Left renal cortex interstitium (tissue), 4 donors: Measurements from ENCODE around the gene ENTPD6. TPM values are rescaled to one million over a fixed set of nuclear protein-coding genes. Genes with fewer than 3 reads are reported as not detected.
"Not testable (repeated sequence)": the region's sequence is repeated elsewhere in the genome, so short reads cannot be mapped to it uniquely, and the experiment has no call there.

Experiments used
- DNase-seq, 4 donors: peaks; one replicate each; pipeline ENCODE4 v3.0.0-alpha.2; 2013; ENCODE audit warnings: low read depth in 4 of 4, low spot score in 2 of 4, missing footprints in 1 of 4
- polyA plus RNA-seq, 4 donors: library from polyadenylated mRNA; unstranded; fragments of 120-200 nt; gene quantifications; one replicate each; pipeline ENCODE4 v1.2.1, GENCODE V29; 2013; ENCODE audit not compliant: insufficient read length in 4 of 4

ENTPD6 gene
- polyA plus RNA-seq, 4 donors, result 38.6 to 53.0 (median 46.4) TPM

DNA sequence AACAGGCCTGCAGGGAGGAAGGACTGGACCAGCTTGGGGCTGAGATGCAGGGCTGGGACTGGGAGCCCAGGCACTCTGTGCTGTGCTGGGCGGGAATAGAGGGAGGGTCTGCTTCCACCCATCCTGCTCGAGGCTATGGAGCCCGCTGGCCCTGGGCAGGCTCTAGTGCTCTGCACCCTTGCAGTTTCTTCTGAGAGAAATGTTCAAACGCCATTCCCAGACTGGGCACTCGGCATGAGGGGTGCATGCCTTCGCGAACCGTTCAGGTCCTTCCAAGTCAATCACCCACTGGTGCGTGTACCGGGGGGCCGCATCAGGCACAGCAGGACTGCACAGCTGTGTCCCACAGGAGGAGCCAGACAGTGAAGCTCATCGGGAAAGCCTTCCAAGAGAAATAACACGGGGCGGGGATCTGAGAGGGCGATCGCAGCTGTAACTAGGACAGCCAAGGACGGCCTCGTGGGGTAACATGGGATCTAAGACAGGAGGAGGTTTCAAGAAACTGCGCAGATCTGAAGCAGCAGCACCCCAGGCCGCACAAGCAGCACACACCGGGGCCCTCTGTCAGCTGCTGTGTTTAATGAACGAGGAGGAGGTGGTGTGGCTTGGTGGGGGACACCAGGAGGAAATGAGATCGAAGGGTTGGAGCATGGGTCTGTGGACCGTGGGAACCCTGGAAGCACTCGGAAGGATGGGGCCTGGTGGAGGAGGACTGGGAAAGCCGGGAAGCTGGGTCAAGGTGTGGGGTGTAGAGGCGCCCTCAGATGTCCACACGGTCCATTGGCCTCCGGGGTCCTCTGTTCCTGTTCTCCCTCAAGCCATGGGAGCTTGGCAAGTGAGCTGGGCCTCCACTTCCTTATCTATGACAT is 26.3 kb downstream of the ENTPD6 start:
- no peak for DNase-seq

DNA sequence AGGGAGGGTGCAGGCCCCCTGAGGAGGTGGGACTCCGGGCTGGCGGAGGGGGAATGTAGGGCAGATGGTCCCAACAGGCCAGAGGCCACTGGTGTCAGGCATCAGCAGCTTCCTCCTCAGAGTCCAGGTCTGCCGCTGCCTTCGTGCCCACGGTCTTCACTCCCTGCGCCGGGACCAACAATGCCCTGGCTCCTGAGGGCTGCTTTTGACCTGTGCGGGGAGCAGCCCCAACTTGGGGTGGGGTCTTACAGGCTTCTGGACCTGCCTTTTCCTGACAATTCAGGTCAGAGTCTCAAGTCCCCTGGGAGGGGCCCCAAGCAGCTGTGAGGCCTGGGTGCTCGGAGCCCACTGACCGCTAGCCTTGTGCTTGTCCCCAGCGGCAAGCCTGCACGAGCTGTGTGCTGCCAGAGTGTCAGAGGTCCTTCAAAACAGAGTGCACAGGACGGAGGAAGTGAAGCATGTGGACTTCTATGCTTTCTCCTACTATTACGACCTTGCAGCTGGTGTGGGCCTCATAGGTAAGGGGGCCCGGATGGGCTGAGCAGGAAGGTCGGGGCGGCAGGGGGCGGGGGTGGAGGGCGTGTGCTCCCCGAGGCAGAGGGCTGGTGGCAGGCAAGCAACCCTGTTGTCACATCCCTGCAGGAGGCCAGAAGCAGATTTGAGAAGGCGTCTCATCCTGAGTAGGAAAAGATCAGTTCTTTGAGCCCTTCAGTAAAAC is 27.1 kb downstream of the ENTPD6 start:
- no peak for DNase-seq

DNA sequence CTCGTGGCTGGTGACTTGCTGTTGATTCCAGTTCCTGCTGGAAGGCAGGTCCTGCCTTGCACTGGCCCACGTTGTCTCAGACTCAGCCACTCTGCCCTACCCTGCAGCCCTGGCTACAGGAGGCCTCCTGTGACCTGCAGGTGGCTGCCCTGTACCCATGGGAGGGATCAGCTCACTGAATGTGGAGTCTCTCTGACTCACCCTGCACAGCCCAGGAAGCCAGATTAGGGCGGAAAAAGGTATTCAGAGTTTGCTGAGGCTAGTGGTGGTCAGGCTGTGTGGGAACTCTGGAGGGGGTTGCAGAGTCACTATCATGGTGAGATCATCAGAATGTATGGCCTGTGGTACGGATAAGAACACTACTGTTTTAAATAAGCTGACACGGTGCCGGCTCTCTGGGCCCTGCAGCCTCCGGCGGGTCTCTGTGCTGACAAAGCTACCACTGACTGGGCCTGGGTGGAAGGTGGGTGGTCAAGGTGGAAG is 27.7 kb downstream of the ENTPD6 start:
- DNase-seq, result no peak

DNA sequence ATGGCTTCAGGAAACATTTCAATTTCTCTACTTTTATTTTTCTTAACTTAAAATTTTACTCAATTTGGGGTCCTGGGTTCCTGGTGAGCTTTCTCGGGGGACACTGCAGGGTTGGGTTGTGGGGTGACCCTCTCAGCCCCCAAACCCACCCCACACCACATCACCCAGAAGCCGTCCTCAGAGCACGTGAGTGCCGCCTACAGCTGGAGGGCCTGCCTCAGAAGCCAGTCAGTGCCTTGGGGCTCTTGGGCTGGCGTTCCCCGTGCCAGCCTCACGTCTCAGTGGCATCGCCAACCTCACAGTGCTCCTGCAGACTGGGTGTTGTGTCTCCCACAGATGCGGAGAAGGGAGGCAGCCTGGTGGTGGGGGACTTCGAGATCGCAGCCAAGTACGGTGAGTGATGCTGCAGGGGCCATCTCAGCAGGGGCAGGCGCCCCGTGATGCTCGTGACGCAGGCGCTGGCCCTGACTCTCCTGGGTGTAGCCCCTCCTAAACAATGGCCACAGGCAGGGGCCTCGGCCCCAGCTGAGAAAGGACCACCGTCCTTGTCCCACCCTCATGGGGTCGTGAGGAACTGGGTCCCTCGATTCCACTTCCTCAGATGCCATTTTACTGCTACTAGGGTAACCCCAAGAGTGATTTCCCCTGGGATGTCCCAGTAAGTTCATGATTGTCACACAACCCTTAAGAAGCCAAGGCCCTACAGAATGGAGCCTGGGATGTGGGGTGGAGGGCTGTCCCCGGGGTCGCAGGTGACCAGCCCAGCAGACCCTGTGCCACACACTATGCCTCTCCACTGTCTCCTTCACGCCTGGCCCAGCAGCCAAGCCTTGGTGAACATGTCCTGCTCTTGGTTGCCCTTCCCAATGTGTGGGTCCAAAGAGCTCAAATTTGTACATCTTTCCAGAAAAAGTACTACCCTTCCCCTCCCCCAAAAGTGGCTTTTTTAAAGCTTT is 28.5 kb downstream of the ENTPD6 start:
- DNase-seq, result no peak

DNA sequence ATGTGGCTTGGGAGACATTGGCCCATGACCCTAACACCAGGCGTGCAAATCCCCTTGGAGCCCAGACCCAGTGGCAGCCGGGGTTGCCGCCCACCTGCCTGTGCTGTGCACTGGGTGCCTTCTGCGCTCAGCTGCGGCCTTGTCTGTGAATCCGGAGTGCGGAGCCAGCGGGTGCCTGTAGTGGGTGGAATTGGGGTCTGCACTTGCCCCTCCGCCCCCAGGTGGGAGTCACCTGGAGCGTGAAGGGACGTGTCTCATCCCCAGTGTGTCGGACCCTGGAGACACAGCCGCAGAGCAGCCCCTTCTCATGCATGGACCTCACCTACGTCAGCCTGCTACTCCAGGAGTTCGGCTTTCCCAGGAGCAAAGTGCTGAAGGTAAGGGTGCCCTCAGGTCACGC is 29.4 kb downstream of the ENTPD6 start:
- no peak for DNase-seq

DNA sequence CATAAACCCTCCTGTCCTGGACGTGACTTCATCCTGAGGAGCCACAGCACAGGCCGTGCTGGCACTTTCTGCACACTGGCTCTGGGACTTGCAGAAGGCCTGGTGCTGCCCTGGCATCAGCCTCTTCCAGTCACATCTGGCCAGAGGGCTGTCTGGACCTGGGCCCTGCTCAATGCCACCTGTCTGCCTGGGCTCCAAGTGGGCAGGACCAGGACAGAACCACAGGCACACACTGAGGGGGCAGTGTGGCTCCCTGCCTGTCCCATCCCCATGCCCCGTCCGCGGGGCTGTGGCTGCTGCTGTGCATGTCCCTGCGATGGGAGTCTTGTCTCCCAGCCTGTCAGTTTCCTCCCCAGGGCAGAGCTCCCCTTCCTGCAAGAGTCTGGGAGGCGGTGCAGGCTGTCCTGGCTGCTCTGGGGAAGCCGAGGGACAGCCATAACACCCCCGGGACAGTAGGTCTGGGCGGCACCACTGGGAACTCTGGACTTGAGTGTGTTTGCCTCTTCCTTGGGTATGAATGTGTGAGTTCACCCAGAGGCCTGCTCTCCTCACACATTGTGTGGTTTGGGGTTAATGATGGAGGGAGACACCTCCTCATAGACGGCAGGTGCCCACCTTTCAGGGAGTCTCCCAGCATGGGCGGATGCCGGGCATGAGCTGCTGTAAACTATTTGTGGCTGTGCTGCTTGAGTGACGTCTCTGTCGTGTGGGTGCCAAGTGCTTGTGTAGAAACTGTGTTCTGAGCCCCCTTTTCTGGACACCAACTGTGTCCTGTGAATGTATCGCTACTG is 30.3 kb downstream of the ENTPD6 start:
- no peak for DNase-seq

DNA sequence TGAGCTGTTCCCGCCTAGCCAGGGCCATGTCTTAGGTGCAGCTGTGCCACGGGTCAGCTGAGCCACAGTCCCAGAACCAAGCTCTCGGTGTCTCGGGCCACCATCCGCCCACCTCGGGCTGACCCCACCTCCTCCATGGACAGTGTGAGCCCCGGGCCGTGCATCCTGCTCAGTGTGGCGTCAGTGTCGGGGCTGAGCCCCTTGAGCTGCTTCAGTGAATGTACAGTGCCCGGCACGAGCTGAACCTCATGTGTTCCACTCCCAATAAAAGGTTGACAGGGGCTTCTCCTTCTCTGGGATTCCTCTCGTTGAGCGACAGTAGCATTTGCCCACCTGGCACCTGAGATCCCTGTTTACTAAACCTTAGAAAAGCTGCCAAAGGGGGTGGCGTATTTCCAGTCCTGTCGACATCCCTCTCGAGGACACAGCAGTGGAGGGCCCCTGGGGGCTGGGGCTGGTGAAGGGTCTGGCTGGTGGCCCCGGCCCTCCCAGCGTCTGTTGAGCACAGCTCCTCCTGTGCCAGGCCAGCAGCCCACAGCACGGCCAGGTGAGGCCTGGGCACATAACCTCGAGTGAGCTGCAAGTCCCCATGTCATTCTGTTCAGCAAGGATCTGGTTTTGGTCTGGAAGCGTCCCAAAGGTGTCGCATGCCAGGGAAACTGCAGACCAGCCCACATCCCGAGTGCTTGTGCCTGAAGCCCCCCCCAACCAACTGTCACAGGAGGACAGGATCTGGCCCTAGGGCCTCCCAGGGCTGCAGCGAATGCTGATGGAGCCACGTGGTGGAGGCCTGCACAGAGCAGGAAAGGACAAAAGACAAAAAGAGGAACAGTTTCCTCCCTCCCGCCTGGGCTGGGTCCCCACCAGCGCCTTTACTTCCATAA is 31.2 kb downstream of the ENTPD6 start:
- DNase-seq, result no peak

DNA sequence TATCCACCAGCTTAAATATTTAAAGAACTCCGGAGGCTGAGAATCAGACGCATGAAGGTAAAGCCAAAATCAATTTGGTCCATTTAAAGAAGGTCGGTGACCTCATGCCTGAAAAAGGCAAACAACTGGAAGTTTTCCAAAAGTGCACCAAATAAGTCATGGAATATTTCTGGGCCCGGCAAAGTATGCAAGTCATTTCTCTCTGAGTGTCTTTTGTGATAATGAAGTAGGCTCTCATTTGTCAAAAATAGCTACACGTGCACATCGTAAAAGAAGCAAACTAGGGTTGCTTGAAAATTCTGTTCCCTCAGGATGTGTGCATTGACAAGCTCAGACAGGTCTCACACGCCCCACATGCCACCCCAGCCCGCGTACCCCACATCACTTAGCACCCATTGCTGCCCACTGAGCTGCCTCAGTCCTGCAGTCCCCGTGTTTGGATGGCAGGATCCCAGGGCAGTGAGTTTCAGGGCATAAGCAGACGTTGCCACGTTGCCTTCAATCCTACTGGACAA is 31.9 kb downstream of the ENTPD6 start:
- no peak for DNase-seq

DNA sequence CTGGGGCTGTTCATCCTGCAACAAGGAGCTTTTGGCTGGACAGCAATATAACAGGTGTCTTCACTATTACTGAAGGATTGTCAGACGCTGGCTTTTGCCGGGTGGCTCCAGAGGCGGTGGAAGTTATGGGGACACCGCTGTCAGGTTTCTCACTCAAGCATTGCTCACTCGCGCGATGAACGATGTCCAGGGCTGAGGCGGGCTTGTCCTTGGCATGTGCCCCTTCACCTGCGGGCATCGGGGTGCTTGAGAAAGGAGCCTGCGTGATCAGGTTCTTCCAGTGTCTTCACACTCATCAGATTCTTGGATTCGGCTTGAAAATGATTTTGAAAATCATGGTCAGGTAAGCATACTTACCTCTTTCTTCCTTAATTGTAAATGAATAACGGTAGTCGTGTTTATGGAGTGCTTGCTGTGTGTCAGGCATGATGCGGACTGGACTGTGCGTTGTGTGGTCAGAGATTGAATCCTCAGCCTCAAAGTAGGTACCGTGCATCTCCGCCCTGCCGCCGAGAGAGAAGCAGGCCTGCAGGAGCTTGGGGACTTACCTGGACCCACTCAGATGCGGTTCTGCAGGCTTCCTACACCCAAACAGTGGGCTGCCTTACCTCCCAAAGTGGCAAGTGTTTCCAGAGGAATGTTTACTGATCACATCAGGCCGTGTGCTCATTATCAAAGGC is 34.1 kb downstream of the ENTPD6 start:
- no peak for DNase-seq

DNA sequence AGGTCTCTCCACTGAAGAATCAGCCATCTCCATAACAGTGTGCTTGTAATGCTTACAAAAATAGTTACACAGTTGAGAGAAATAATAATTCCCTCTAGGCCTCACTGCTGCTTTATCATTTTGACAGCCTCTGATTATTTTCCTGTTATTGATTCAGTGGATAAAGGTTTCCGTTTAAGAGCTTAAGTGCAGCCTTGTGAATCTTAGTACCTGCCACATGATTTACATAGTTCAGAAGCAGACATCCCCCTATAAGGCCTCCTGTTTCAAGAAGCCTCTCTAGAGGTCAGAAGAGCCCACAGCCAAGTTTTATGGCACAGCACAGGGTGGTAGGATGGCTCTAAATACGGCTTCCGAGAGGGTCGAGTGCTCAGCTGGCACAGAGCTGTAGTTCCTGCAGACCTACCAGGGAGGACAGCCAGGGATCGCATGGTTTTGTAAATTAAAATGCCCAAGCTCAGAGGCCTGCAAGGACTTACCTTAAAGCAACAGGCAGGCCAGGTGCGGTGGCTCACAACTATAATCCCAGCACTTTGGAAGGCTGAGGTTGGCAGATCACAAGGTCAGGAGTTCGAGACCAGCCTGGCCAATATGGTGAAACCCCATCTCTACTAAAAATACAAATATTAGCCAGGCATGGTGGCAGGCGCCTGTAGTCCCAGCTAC is 34.8 kb downstream of the ENTPD6 start:
- DNase-seq, result no peak

DNA sequence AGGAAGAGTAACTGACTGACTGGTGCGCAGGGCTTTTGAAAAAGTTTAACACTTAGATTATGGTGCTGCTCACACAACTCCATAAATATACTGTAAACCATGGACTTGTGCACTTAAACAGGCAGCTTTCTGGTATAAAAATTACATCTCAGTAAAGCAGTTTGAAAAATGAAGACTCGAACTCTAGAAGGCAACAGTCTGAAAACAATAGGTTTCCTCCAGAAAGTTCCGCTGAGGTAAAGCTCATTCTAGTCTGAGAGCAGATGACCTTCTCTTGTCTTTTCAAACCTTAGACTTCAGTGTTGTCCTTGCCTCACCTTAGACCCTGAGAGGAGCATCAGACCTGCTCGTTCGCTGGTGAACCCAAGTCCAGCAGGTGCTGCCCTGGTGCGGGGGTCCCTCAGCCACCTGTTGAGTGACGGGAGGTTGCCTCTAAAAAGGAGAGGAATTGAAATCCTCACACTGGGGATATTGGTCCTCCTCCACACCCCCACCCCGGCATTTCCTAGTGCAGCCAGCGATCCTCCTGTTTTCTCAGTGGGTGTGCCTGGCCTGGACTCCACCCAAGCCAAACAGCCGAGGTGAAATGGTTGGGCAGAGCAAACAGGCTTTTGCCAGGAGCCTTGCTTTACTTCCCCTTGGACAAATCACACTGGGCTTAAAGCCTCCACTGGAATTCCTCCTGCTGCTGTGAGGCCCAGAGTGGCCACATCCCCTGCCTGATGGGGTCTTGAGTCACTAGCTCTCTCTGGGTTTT is 37.7 kb downstream of the ENTPD6 start:
- no peak for DNase-seq

DNA sequence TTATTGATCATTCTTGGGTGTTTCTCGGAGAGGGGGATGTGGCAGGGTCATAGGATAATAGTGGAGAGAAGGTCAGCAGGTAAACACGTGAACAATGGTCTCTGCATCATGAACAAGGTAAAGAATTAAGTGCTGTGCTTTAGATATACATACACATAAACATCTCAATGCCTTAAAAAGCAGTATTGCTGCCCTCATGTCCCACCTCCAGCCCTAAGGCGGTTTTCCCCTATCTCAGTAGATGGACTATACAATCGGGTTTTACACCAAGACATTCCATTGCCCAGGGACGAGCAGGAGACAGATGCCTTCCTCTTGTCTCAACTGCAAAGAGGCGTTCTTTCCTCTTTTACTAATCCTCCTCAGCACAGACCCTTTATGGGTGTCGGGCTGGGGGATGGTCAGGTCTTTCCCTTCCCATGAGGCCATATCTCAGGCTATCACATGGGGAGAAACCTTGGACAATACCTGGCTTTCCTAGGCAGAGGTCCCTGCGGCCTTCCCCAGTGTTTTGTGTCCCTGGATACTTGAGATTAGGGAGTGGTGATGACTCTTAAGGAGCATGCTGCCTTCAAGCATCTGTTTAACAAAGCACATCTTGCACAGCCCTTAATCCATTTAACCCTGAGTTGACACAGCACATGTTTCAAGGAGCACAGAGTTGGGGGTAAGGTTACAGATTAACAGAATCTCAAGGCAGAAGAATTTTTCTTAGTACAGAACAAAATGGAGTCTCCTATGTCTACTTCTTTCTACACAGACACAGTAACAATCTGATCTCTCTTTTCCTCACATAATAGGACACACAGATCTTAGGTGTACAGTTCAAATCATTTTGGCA is 38.7 kb downstream of the ENTPD6 start:
- not testable (repeated sequence) for DNase-seq

DNA sequence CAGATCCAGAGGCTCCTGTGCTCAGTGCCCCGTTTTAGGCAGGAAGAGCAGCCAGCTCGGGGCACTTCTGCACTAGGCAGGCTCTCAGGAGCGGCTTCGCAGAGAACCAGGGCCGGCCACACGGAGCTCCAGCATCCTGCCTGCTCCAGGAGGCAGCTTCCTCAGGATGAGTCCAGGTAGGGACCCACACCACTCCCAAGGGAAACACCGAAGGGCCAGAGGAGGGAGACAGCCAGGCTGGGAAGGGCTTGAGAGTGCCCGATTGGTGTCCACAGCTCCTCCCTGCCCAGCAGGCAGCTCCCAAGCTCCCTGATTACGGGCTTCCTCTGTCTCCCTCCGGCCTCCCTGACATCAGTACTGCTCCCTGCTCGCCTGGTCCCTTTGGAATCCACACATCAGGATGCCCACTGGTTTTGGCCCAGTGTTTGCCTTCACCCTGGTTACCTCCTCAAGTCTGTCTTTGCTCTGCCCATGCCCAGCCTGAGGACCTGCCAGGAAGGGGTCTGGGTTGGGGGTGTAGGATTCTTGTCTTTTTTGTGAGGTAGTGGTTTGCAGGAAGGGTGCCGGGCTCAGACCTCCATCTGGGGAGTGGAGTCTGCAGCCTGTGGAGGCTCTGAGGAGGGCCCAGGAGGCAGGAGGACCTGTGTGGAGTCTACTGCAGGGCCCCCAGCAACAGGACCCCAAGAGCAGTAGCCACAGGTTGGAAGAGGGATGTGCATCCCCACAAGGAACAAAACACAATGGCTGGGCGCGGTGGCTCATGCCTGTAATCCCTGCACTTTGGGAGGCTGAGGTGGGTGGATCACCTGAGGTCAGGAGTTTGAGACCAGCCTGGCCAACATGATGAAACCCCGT is 41.2 kb downstream of the ENTPD6 start:
- no peak for DNase-seq

DNA sequence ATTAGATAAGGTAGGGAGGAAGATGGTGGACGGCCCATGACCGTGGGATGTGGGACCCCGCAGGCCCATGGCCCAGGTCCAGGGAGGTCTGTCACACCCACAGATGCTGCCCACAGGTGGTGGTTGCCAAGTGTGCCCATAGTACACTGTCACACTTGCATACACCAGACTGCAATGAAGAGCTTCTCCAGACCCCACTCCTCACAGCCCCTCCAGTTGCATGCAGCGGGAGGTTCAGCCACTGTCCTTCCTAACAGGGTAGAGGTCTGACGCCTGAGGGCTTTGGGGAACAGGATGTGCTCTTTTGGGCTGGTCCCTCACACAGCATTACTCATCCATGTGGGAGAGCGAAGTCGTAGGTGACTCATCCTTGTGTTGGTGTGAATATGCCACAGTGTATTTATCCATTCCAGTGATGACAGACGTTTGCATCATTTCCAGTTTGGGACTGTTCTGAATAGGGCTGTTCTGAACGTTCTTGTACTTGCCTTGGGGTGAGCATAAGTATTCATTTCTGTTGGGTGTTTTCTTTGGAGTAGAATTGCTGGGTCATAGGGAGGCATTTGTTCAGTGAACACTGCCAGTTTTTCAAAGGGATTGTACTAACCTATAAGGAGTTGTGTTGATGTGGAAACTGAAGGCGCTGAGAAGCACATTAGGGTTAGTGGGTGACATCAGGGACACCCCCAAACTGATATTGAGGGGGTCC is 42.3 kb downstream of the ENTPD6 start:
- DNase-seq, result no peak
